ENCODE results near the gene CTNND2.

Gene CTNND2

GRCh38 chr5:11656916-11657315 is 247.3 kb downstream of the CTNND2 start:
- no peak for TF ChIP-seq CTCF (conservative IDR thresholded peaks at IDR 0.05; ENCODE audit: low read depth, low read length)
- no peak overlapping the region for H3K4me3 ChIP-seq (IDR thresholded peaks at IDR 0.05; ENCODE audit: insufficient read depth, low read depth, low read length)
- no peak overlapping the region for H3K4me2 ChIP-seq

DNA sequence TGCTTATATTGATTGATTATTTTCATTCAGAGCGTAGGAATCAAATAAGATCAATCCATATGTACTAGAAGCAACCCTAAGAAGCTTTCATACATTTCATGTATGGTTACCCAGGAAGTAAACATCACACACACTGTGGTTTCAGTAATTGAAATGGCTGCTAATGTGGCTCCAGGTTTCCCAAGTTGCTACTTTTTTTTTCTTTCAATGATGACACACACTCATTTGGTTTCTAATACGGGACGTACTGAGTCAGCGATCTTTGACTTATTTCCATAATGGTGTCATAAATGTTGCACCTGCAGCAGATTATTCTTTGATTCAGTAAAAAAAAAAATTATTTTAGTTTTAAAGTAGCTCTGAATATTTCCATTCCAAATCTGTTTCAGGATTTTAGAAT is 248.6 kb downstream of the CTNND2 start:
- Histone ChIP-seq H3K9ac (no peak overlapping the region), H3K4me3 (IDR thresholded peaks at IDR 0.05; ENCODE audit: insufficient read depth, low read depth, low read length) (no peak overlapping the region), H3K4me2 (no peak overlapping the region), H3K27ac (no peak overlapping the region), H3K36me3 (ENCODE audit: insufficient read depth) (no peaks in the 10 kb centered on the region), H3K27me3 (ENCODE audit: insufficient read depth, low read depth) (no peaks in the 10 kb centered on the region), H3K79me2 (ENCODE audit: insufficient read depth, low read depth) (no peaks in the 10 kb centered on the region), H3K4me1 (ENCODE audit: low read depth, poor library complexity, severe bottlenecking) (no peaks in the 10 kb centered on the region), H4K20me1 (ENCODE audit: insufficient read depth) (no peaks in the 10 kb centered on the region), H2AFZ (ENCODE audit: low read depth) (no peak overlapping the region)
- TF ChIP-seq CTCF (conservative IDR thresholded peaks at IDR 0.05; ENCODE audit: low read depth, low read length), result no peak

More at GRCh38 chr5:11656916-11657315, 247.3 kb downstream of the CTNND2 start:
- H2AFZ ChIP-seq (ENCODE audit: low read depth), result no peak overlapping the region
- no peaks in the 10 kb centered on the region for H3K27me3 ChIP-seq (ENCODE audit: insufficient read depth, low read depth)
- no peak overlapping the region for H3K9ac ChIP-seq
- H3K36me3 ChIP-seq (ENCODE audit: insufficient read depth), result no peaks in the 10 kb centered on the region
- no peaks in the 10 kb centered on the region for H3K79me2 ChIP-seq (ENCODE audit: insufficient read depth, low read depth)
- no peaks in the 10 kb centered on the region for H4K20me1 ChIP-seq (ENCODE audit: insufficient read depth)
- no peaks in the 10 kb centered on the region for H3K4me1 ChIP-seq (ENCODE audit: low read depth, poor library complexity, severe bottlenecking)
- H3K27ac ChIP-seq, result no peak overlapping the region

- Histone ChIP-seq H3K4me3 (IDR thresholded peaks at IDR 0.05; ENCODE audit: insufficient read depth, low read depth, low read length) (no peak overlapping the region), H2AFZ (ENCODE audit: low read depth) (no peak overlapping the region), H3K27me3 (ENCODE audit: insufficient read depth, low read depth) (no peaks in the 10 kb centered on the region), H4K20me1 (ENCODE audit: insufficient read depth) (no peaks in the 10 kb centered on the region), H3K27ac (no peak overlapping the region), H3K4me1 (ENCODE audit: low read depth, poor library complexity, severe bottlenecking) (no peaks in the 10 kb centered on the region), H3K4me2 (no peak overlapping the region), H3K9ac (no peak overlapping the region), H3K36me3 (ENCODE audit: insufficient read depth) (no peaks in the 10 kb centered on the region), H3K79me2 (ENCODE audit: insufficient read depth, low read depth) (no peaks in the 10 kb centered on the region)
- TF ChIP-seq CTCF (conservative IDR thresholded peaks at IDR 0.05; ENCODE audit: low read depth, low read length), result no peak
These were observed 253.3 kb downstream of the CTNND2 start for GRCh38 chr5:11650936-11651335.

GRCh38 chr5:11646141-11646540 is 258.1 kb downstream of the CTNND2 start:
- Histone ChIP-seq H2AFZ (ENCODE audit: low read depth) (no peak overlapping the region), H3K4me2 (no peak overlapping the region), H3K9ac (no peak overlapping the region)

More at GRCh38 chr5:11646141-11646540, 258.1 kb downstream of the CTNND2 start:
- Histone ChIP-seq H3K4me1 (ENCODE audit: low read depth, poor library complexity, severe bottlenecking) (no peaks in the 10 kb centered on the region), H3K36me3 (ENCODE audit: insufficient read depth) (no peaks in the 10 kb centered on the region), H3K27me3 (ENCODE audit: insufficient read depth, low read depth) (no peaks in the 10 kb centered on the region), H4K20me1 (ENCODE audit: insufficient read depth) (no peaks in the 10 kb centered on the region), H3K4me3 (IDR thresholded peaks at IDR 0.05; ENCODE audit: insufficient read depth, low read depth, low read length) (no peak overlapping the region), H3K79me2 (ENCODE audit: insufficient read depth, low read depth) (no peaks in the 10 kb centered on the region), H3K27ac (no peak overlapping the region)
- no peak for TF ChIP-seq CTCF (conservative IDR thresholded peaks at IDR 0.05; ENCODE audit: low read depth, low read length)

Measured in KMS-11 (cell line).